Effector memory CD8-positive, alpha-beta T cell (primary cell): Measurements from ENCODE around the gene DELE1.

Source experiments
- ATAC-seq: fragments of 150-1000 bp; cut with Tn5 transposase; replicated peaks from 2 replicates; pipeline ENCODE4 v1.10.0; 2021; ENCODE audit warnings: mild to moderate bottlenecking, moderate library complexity
- DNase-seq, 3 experiments: peaks; one replicate each; pipeline ENCODE4 v3.0.0; 2021
- H3K27ac Mint-ChIP-seq, 2 donors: one replicate each; pipeline ENCODE4 v1.8.0; 2022; ENCODE audit warnings: mild to moderate bottlenecking in 2 of 2, mixed read lengths in 2 of 2, moderate library complexity in 2 of 2
- H3K27me3 Mint-ChIP-seq, 2 donors: one replicate each; pipeline ENCODE4 v1.8.0; 2022; ENCODE audit warnings: mixed read lengths in 2 of 2
- H3K36me3 Mint-ChIP-seq: one replicate; pipeline ENCODE4 v1.8.0; 2022; ENCODE audit warnings: mild to moderate bottlenecking, moderate library complexity, mixed read lengths; ENCODE audit not compliant: insufficient read depth
- H3K4me1 Mint-ChIP-seq, 2 donors: one replicate each; pipeline ENCODE4 v1.8.0; 2022; ENCODE audit warnings: low read depth in 2 of 2, mixed read lengths in 2 of 2
- H3K4me3 Mint-ChIP-seq, 2 donors: one replicate each; pipeline ENCODE4 v1.8.0; 2022; ENCODE audit warnings: mild to moderate bottlenecking in 2 of 2, mixed read lengths in 2 of 2, moderate library complexity in 2 of 2
- H3K9me3 Mint-ChIP-seq, 2 donors: one replicate each; pipeline ENCODE4 v1.8.0; 2022; ENCODE audit warnings: mixed read lengths in 2 of 2

DELE1 gene

DNA sequence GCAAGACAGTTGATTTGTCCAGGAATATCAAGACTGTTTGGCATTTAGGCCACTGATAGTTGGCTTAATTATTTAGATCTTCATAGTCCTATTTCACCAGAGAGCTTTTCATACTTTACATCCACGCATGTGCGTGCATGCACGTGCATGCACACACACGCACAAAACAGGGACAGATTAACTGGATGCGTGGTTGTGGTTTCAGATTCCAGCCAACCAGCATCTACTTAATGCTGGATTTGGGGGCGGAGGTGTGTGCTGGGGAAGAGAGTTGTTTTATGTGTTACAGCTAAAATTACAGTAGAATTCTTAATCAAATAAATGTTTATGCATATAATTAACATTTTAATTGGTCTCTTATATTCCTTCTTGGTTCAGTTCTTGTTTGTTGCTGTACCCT lies 52.5 kb downstream of the DELE1 start:
- H3K36me3 Mint-ChIP-seq: peaks cover 66% of the 10 kb centered on the region
- peak overlapping the region in 1 of 2 donors; percentile 20 for H3K27ac Mint-ChIP-seq
- DNase-seq (no peak), ATAC-seq (no peak)
- H3K27me3 Mint-ChIP-seq: no peaks in the 10 kb centered on the region
- H3K4me1 Mint-ChIP-seq: peaks cover 2 to 11% of the 10 kb centered on the region in 2 donors
- no peak overlapping the region for H3K4me3 Mint-ChIP-seq
- H3K9me3 Mint-ChIP-seq: no peaks in the 10 kb centered on the region

DNA sequence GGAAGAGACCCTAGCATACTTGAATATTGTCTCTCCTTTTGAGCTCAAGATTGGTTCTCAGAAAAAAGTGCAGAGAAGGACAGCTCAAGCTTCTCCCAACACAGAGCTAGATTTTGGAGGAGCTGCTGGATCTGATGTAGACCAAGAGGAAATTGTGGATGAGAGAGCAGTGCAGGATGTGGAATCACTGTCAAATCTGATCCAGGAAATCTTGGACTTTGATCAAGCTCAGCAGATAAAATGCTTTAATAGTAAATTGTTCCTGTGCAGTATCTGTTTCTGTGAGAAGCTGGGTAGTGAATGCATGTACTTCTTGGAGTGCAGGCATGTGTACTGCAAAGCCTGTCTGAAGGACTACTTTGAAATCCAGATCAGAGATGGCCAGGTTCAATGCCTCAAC lies 54.7 kb downstream of the DELE1 start:
- H3K36me3 Mint-ChIP-seq: peaks cover 65% of the 10 kb centered on the region
- no peaks in the 10 kb centered on the region for H3K9me3 Mint-ChIP-seq
- H3K27ac Mint-ChIP-seq: no peak overlapping the region
- DNase-seq (no peak), ATAC-seq (no peak)
- no peak overlapping the region for H3K4me3 Mint-ChIP-seq
- no peaks in the 10 kb centered on the region for H3K27me3 Mint-ChIP-seq
- peaks cover 2 to 11% of the 10 kb centered on the region in 2 donors for H3K4me1 Mint-ChIP-seq

GRCh38 chr5:141982626-141983025 lies 59.0 kb downstream of the DELE1 start:
- no peak for DNase-seq
- no peak overlapping the region for H3K4me3 Mint-ChIP-seq
- no peaks in the 10 kb centered on the region for H3K27me3 Mint-ChIP-seq
- peak overlapping the region in 1 of 2 donors; percentile 4 for H3K27ac Mint-ChIP-seq
- no peak for ATAC-seq
- H3K4me1 Mint-ChIP-seq: no peaks in the 10 kb centered on the region
- no peaks in the 10 kb centered on the region for H3K9me3 Mint-ChIP-seq
- H3K36me3 Mint-ChIP-seq: peaks cover 72% of the 10 kb centered on the region

DNA sequence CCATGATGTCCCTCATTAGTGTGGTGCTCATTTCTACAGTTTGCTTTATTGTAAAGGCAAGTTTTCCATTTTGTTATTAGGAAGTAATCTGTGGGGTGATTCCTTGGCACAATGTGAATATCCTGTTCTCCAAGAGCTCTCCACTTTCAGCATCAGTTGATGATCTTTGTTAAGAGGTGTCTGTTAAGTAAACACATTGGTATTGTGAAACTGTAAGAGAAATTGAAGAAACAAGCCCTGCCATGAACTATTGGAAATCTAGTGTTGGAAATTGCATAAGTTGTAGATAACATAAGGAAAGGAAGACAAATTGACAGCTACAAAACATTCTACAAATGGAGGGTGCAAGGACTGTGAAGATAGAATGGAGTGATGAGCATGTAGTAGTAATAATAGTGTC lies 62.4 kb downstream of the DELE1 start:
- DNase-seq (no peak), ATAC-seq (no peak)
- H3K4me3 Mint-ChIP-seq: no peak overlapping the region
- peak overlapping the region in 1 of 2 donors; percentile 3 for H3K27ac Mint-ChIP-seq
- peaks cover 73% of the 10 kb centered on the region for H3K36me3 Mint-ChIP-seq
- H3K9me3 Mint-ChIP-seq: no peaks in the 10 kb centered on the region
- H3K27me3 Mint-ChIP-seq: no peaks in the 10 kb centered on the region
- no peaks in the 10 kb centered on the region for H3K4me1 Mint-ChIP-seq

- ATAC-seq (no peak), DNase-seq (no peak)
- H3K27ac Mint-ChIP-seq: no peak overlapping the region
- no peak overlapping the region for H3K4me3 Mint-ChIP-seq
- no peaks in the 10 kb centered on the region for H3K27me3 Mint-ChIP-seq
- H3K9me3 Mint-ChIP-seq: no peaks in the 10 kb centered on the region
- H3K36me3 Mint-ChIP-seq: peaks cover 58% of the 10 kb centered on the region
- no peaks in the 10 kb centered on the region for H3K4me1 Mint-ChIP-seq
Measured at GRCh38 chr5:141989720-141990119, 66.0 kb downstream of the DELE1 start.
